GM23338 (cell line): ENCODE data around the gene ZNF493. TPM values are rescaled to one million over a fixed set of nuclear protein-coding genes. Genes with fewer than 3 reads are reported as not detected.

Source experiments
- ATAC-seq: fragments of 200-7000 bp; cut with Tn5 transposase; 3 replicates; pipeline ENCODE4 v1.9.1; 2020
- DNase-seq: peaks from one replicate; pipeline ENCODE4 v3.0.0-alpha.2; 2015; ENCODE audit warnings: low spot score
- H2AFZ ChIP-seq: fragments of 200-600 bp; sonication (generic); 2 replicates; pipeline ENCODE4 v1.8.0; 2016; ENCODE audit warnings: antibody characterized with exemption, mild to moderate bottlenecking, moderate library complexity
- H3F3A ChIP-seq: fragments of 200-600 bp; sonication (generic); replicated peaks from 2 replicates; pipeline ENCODE4 v1.8.0; 2017; ENCODE audit warnings: antibody characterized with exemption, mixed run types, low read depth
- H3K27ac ChIP-seq: fragments of 200-600 bp; sonication (generic); 2 replicates; pipeline ENCODE4 v1.6.1; 2016; ENCODE audit warnings: low read depth
- H3K27me3 ChIP-seq: fragments of 200-600 bp; sonication (generic); 2 replicates; pipeline ENCODE4 v1.8.0; 2016; ENCODE audit warnings: mild to moderate bottlenecking, mixed run types, moderate library complexity; ENCODE audit not compliant: insufficient read depth
- H3K36me3 ChIP-seq: fragments of 200-600 bp; sonication (generic); 2 replicates; pipeline ENCODE4 v1.8.0; 2016; ENCODE audit warnings: mild to moderate bottlenecking; ENCODE audit not compliant: insufficient read depth
- H3K4me1 ChIP-seq: fragments of 200-600 bp; sonication (generic); 2 replicates; pipeline ENCODE4 v1.8.0; 2016; ENCODE audit warnings: mild to moderate bottlenecking, moderate library complexity; ENCODE audit not compliant: insufficient read depth
- H3K4me2 ChIP-seq: fragments of 200-600 bp; sonication (generic); 2 replicates; pipeline ENCODE4 v1.7.1; 2017; ENCODE audit warnings: mixed run types
- H3K4me3 ChIP-seq: fragments of 200-600 bp; sonication (generic); 2 replicates; pipeline ENCODE4 v1.6.1; 2016; ENCODE audit warnings: mixed run types
- H3K79me2 ChIP-seq: fragments of 200-600 bp; sonication (generic); replicated peaks from 2 replicates; pipeline ENCODE4 v1.8.0; 2017; ENCODE audit warnings: mild to moderate bottlenecking; ENCODE audit not compliant: insufficient read depth
- H3K9me2 ChIP-seq: fragments of 200-600 bp; sonication (generic); 2 replicates; pipeline ENCODE4 v1.8.0; 2017; ENCODE audit not compliant: insufficient read depth
- H4K20me1 ChIP-seq: fragments of 200-600 bp; sonication (generic); replicated peaks from 2 replicates; pipeline ENCODE4 v1.8.0; 2017; ENCODE audit warnings: mild to moderate bottlenecking; ENCODE audit not compliant: insufficient read depth
- H3K27ac Mint-ChIP-seq: 2 replicates; pipeline ENCODE4 v1.8.0; 2020; ENCODE audit warnings: inconsistent platforms, mild to moderate bottlenecking, moderate library complexity, mixed read lengths
- H3K27me3 Mint-ChIP-seq: 3 replicates; pipeline ENCODE4 v1.8.0; 2022; ENCODE audit warnings: low read depth, mild to moderate bottlenecking, moderate library complexity, mixed read lengths, inconsistent platforms; ENCODE audit not compliant: insufficient read depth, poor library complexity
- H3K36me3 Mint-ChIP-seq: 3 replicates; pipeline ENCODE4 v1.8.0; 2021; ENCODE audit warnings: low read depth, mild to moderate bottlenecking, inconsistent platforms, moderate library complexity, mixed read lengths
- H3K4me1 Mint-ChIP-seq: 3 replicates; pipeline ENCODE4 v1.8.0; 2020; ENCODE audit warnings: mild to moderate bottlenecking, inconsistent platforms, mixed read lengths
- H3K4me3 Mint-ChIP-seq: 3 replicates; pipeline ENCODE4 v1.8.0; 2021; ENCODE audit warnings: moderate library complexity, mild to moderate bottlenecking, inconsistent platforms, mixed read lengths
- H3K9me3 Mint-ChIP-seq: 3 replicates; pipeline ENCODE4 v1.8.0; 2020; ENCODE audit warnings: moderate library complexity, mild to moderate bottlenecking, inconsistent platforms, mixed read lengths
- CREB1 ChIP-seq: fragments of 250-450 bp; sonication (Bioruptor Pico); IDR thresholded peaks from 2 replicates; pipeline ENCODE4 v1.5.0; 2020; ENCODE audit warnings: low read depth, mild to moderate bottlenecking, moderate library complexity
- EZH2 ChIP-seq: fragments of 200-600 bp; sonication (generic); IDR thresholded peaks from one replicate; pipeline ENCODE4 v1.8.0; 2017; ENCODE audit warnings: antibody characterized with exemption, mild to moderate bottlenecking, low read depth; ENCODE audit not compliant: unreplicated experiment
- EZH2phosphoT487 ChIP-seq: fragments of 200-600 bp; sonication (generic); IDR thresholded peaks from one replicate; pipeline ENCODE4 v1.8.1; 2018; ENCODE audit warnings: antibody characterized with exemption; ENCODE audit not compliant: unreplicated experiment
- JUNB ChIP-seq: IDR thresholded peaks from one replicate; pipeline ENCODE4 v1.6.1; 2016; ENCODE audit warnings: antibody characterized with exemption; ENCODE audit not compliant: unreplicated experiment
- NANOG ChIP-seq: IDR thresholded peaks from 2 replicates; pipeline ENCODE4 v1.6.1; 2016; ENCODE audit warnings: antibody characterized with exemption, borderline replicate concordance
- POLR2AphosphoS5 ChIP-seq: IDR thresholded peaks from 2 replicates; pipeline ENCODE4 v1.6.1; 2016; ENCODE audit warnings: antibody characterized with exemption, low read depth
- STAT1 ChIP-seq: IDR thresholded peaks from one replicate; pipeline ENCODE4 v1.6.1; 2016; ENCODE audit warnings: antibody characterized with exemption; ENCODE audit not compliant: unreplicated experiment
- ZNF114 ChIP-seq: fragments of 250-450 bp; sonication (Bioruptor Pico); IDR thresholded peaks from 2 replicates; pipeline ENCODE4 v1.5.0; 2020; ENCODE audit warnings: mild to moderate bottlenecking, moderate library complexity
- ZNF331 ChIP-seq: fragments of 250-450 bp; sonication (Bioruptor Pico); IDR thresholded peaks from 2 replicates; pipeline ENCODE4 v1.5.0; 2020; ENCODE audit warnings: low read depth, mild to moderate bottlenecking, moderate library complexity
- polyA plus RNA-seq: library from polyadenylated mRNA; unstranded; fragments of >200 nt; fragmentation: Nextera tagmentation; extraction: Ambion mirVana; gene quantifications from 2 replicates; pipeline ENCODE4 v1.2.1, GENCODE V29; 2016
- total RNA-seq: library from RNA; depleted of rRNA; stranded (reverse); fragments of >200 nt; shearing (Covaris generic); gene quantifications from 2 replicates; pipeline ENCODE4 v1.2.3, GENCODE V29; 2014
- TF ChIP-seq, protein P1 (sequence below), 2 experiments: fragments of 200-600 bp in 1 of 2; sonication (generic) in 1 of 2; conservative IDR thresholded peaks; 2 replicates each; pipeline versions ENCODE4 v1.5.1 to v1.6.1; 2016 to 2017; ENCODE audit warnings: antibody characterized with exemption in 2 of 2, low read depth in 2 of 2, mild to moderate bottlenecking in 2 of 2, moderate library complexity in 1 of 2
- TF ChIP-seq, protein P2 (sequence below): IDR thresholded peaks from one replicate; pipeline ENCODE4 v1.6.1; 2018; ENCODE audit warnings: antibody characterized with exemption; ENCODE audit not compliant: unreplicated experiment
- TF ChIP-seq, protein P3 (sequence below): IDR thresholded peaks from 2 replicates; pipeline ENCODE4 v1.6.1; 2016; ENCODE audit warnings: antibody characterized with exemption
- TF ChIP-seq, protein P4 (sequence below): fragments of 250-450 bp; sonication (Bioruptor Pico); IDR thresholded peaks from 2 replicates; pipeline ENCODE4 v1.5.0; 2020; ENCODE audit warnings: mild to moderate bottlenecking, moderate library complexity

Gene ZNF493
- total and polyA plus RNA-seq, 2 experiments from 2014 or later, result 28.7 to 63.4 TPM

DNA sequence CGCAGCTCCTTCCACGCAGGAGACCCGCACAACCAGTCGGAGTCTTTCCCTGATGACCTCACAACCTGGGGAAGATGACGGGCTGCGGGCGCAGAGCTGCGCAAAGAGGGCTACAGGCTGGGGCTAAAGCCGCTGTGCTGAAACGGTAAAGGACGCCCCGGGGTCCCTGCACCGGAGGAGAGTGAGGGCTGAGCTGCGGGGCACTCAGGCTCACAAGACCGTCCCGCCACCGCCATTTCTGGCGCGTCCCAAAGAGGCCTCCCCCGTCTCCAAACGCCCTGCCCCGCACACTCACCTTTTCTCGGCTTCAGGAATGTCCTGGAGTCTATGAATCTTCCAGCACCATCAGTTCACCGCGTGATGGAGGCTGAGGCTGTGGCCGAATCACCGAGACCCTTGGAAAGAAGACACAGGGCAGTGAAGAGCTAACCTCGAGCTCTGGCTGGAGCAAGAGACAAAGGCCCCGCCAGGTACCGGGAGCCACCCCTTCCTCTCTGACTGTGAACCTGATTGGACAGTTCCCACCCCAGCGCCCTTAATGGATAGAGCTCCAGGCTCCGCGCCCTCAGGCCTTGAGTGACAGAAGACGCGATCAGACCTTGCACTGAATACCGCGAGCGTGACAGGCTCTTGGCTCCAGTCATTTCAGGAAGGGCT lies 66.6 kb downstream of the ZNF493 start:
- H3F3A ChIP-seq, result no peaks in the 10 kb centered on the region
- H3K4me3 ChIP-seq, result peak overlapping the region; percentile 89
- ATAC-seq (peak; percentile 98), DNase-seq (peak; percentile 98)
- TF ChIP-seq EZH2 (no peak), STAT1 (no peak), JUNB (no peak), POLR2AphosphoS5 (peak; percentile 96), ZNF331 (CRISPR knock-in tag) (no peak), EZH2phosphoT487 (no peak), CREB1 (CRISPR knock-in tag) (0 out of 2 replicates have a peak, but pooled peaks have one; percentile 21), ZNF114 (CRISPR knock-in tag) (no peak), NANOG (no peak)
- TF ChIP-seq, protein P1, sequence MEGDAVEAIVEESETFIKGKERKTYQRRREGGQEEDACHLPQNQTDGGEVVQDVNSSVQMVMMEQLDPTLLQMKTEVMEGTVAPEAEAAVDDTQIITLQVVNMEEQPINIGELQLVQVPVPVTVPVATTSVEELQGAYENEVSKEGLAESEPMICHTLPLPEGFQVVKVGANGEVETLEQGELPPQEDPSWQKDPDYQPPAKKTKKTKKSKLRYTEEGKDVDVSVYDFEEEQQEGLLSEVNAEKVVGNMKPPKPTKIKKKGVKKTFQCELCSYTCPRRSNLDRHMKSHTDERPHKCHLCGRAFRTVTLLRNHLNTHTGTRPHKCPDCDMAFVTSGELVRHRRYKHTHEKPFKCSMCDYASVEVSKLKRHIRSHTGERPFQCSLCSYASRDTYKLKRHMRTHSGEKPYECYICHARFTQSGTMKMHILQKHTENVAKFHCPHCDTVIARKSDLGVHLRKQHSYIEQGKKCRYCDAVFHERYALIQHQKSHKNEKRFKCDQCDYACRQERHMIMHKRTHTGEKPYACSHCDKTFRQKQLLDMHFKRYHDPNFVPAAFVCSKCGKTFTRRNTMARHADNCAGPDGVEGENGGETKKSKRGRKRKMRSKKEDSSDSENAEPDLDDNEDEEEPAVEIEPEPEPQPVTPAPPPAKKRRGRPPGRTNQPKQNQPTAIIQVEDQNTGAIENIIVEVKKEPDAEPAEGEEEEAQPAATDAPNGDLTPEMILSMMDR (conservative IDR thresholded peaks at IDR 0.05; ENCODE audit: low read depth in 2 of 2), result no peak
- TF ChIP-seq, protein P2, sequence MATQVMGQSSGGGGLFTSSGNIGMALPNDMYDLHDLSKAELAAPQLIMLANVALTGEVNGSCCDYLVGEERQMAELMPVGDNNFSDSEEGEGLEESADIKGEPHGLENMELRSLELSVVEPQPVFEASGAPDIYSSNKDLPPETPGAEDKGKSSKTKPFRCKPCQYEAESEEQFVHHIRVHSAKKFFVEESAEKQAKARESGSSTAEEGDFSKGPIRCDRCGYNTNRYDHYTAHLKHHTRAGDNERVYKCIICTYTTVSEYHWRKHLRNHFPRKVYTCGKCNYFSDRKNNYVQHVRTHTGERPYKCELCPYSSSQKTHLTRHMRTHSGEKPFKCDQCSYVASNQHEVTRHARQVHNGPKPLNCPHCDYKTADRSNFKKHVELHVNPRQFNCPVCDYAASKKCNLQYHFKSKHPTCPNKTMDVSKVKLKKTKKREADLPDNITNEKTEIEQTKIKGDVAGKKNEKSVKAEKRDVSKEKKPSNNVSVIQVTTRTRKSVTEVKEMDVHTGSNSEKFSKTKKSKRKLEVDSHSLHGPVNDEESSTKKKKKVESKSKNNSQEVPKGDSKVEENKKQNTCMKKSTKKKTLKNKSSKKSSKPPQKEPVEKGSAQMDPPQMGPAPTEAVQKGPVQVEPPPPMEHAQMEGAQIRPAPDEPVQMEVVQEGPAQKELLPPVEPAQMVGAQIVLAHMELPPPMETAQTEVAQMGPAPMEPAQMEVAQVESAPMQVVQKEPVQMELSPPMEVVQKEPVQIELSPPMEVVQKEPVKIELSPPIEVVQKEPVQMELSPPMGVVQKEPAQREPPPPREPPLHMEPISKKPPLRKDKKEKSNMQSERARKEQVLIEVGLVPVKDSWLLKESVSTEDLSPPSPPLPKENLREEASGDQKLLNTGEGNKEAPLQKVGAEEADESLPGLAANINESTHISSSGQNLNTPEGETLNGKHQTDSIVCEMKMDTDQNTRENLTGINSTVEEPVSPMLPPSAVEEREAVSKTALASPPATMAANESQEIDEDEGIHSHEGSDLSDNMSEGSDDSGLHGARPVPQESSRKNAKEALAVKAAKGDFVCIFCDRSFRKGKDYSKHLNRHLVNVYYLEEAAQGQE, result no peak
- TF ChIP-seq, protein P3, sequence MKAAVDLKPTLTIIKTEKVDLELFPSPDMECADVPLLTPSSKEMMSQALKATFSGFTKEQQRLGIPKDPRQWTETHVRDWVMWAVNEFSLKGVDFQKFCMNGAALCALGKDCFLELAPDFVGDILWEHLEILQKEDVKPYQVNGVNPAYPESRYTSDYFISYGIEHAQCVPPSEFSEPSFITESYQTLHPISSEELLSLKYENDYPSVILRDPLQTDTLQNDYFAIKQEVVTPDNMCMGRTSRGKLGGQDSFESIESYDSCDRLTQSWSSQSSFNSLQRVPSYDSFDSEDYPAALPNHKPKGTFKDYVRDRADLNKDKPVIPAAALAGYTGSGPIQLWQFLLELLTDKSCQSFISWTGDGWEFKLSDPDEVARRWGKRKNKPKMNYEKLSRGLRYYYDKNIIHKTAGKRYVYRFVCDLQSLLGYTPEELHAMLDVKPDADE, result no peak
- TF ChIP-seq, protein P4, sequence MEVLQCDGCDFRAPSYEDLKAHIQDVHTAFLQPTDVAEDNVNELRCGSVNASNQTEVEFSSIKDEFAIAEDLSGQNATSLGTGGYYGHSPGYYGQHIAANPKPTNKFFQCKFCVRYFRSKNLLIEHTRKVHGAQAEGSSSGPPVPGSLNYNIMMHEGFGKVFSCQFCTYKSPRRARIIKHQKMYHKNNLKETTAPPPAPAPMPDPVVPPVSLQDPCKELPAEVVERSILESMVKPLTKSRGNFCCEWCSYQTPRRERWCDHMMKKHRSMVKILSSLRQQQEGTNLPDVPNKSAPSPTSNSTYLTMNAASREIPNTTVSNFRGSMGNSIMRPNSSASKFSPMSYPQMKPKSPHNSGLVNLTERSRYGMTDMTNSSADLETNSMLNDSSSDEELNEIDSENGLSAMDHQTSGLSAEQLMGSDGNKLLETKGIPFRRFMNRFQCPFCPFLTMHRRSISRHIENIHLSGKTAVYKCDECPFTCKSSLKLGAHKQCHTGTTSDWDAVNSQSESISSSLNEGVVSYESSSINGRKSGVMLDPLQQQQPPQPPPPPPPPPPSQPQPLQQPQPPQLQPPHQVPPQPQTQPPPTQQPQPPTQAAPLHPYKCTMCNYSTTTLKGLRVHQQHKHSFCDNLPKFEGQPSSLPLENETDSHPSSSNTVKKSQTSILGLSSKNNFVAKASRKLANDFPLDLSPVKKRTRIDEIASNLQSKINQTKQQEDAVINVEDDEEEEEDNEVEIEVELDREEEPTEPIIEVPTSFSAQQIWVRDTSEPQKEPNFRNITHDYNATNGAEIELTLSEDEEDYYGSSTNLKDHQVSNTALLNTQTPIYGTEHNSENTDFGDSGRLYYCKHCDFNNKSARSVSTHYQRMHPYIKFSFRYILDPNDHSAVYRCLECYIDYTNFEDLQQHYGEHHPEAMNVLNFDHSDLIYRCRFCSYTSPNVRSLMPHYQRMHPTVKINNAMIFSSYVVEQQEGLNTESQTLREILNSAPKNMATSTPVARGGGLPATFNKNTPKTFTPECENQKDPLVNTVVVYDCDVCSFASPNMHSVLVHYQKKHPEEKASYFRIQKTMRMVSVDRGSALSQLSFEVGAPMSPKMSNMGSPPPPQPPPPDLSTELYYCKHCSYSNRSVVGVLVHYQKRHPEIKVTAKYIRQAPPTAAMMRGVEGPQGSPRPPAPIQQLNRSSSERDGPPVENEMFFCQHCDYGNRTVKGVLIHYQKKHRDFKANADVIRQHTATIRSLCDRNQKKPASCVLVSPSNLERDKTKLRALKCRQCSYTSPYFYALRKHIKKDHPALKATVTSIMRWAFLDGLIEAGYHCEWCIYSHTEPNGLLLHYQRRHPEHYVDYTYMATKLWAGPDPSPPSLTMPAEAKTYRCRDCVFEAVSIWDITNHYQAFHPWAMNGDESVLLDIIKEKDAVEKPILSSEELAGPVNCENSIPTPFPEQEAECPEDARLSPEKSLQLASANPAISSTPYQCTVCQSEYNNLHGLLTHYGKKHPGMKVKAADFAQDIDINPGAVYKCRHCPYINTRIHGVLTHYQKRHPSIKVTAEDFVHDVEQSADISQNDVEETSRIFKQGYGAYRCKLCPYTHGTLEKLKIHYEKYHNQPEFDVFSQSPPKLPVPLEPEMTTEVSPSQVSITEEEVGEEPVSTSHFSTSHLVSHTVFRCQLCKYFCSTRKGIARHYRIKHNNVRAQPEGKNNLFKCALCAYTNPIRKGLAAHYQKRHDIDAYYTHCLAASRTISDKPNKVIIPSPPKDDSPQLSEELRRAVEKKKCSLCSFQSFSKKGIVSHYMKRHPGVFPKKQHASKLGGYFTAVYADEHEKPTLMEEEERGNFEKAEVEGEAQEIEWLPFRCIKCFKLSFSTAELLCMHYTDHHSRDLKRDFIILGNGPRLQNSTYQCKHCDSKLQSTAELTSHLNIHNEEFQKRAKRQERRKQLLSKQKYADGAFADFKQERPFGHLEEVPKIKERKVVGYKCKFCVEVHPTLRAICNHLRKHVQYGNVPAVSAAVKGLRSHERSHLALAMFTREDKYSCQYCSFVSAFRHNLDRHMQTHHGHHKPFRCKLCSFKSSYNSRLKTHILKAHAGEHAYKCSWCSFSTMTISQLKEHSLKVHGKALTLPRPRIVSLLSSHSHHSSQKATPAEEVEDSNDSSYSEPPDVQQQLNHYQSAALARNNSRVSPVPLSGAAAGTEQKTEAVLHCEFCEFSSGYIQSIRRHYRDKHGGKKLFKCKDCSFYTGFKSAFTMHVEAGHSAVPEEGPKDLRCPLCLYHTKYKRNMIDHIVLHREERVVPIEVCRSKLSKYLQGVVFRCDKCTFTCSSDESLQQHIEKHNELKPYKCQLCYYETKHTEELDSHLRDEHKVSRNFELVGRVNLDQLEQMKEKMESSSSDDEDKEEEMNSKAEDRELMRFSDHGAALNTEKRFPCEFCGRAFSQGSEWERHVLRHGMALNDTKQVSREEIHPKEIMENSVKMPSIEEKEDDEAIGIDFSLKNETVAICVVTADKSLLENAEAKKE, result no peak
- Mint-ChIP-seq H3K27ac (peak overlapping the region; percentile 99), H3K4me3 (peak overlapping the region; percentile 99), H3K9me3 (peaks cover 43% of the 10 kb centered on the region), H3K27me3 (peaks cover 8% of the 10 kb centered on the region), H3K4me1 (no peaks in the 10 kb centered on the region), H3K36me3 (peaks cover 44% of the 10 kb centered on the region)
- H3K9me2 ChIP-seq, result no peaks in the 10 kb centered on the region
- H3K27ac ChIP-seq, result peak overlapping the region; percentile 82
- no peaks in the 10 kb centered on the region; the same call in 1 of the 2 replicates for H3K4me1 ChIP-seq
- H3K79me2 ChIP-seq, result peaks cover 51% of the 10 kb centered on the region
- H3K27me3 ChIP-seq, result no peaks in the 10 kb centered on the region
- H2AFZ ChIP-seq, result peak overlapping the region; percentile 88
- H4K20me1 ChIP-seq, result 0 out of 2 replicates have a peak, but pooled peaks cover 9% of the 10 kb centered on the region
- H3K4me2 ChIP-seq, result peak overlapping the region; percentile 83
- 0 out of 2 replicates have a peak, but pooled peaks cover under 1% of the 10 kb centered on the region for H3K36me3 ChIP-seq
